HG02798 (cell line): ENCODE results near the gene SLC24A3.

Experiments
- ATAC-seq: cut with Tn5 transposase; IDR thresholded peaks from one replicate; pipeline ENCODE4 v1.9.1; 2021; ENCODE audit warnings: mild to moderate bottlenecking; ENCODE audit not compliant: unreplicated experiment, poor library complexity

SLC24A3 gene

DNA sequence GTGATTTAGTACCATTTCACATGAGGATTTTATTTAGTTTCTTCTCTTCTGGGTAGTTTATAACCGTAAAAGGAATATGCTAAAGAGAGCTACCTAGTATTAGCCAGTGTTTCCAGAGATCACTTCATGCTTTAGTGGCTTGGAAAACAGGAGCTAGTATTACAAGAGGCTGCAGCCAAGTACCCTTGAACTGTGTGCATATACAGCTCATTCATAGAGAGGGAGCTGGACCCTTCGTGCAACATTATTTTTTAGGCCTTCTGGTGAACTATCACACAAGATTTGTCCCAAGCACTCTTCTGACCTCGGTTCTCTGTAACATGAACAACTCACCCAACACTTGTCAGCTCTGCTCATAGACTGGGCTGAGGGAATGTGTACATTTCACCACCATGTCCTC, 470.7 kb downstream of the SLC24A3 start:
- no peak for ATAC-seq

DNA sequence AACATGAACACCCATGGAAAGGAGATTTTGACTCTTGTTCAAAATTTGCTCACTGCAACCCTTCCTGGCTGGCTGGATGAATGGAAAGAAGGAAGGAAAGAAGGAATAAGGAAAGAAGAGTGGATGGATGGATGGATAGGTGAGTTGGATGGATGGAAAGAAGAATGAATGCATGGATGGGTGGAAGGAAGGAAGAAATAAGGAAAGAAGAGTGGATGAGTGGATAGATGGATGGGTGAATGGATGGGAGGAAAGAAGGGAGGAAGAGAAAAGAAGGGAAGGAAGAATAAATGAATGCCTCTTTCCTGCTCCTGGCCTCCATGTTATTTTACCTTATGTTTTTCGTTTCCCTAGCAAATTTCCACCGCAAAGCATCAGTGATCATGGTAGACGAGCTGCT, 471.4 kb downstream of the SLC24A3 start:
- no peak for ATAC-seq

DNA sequence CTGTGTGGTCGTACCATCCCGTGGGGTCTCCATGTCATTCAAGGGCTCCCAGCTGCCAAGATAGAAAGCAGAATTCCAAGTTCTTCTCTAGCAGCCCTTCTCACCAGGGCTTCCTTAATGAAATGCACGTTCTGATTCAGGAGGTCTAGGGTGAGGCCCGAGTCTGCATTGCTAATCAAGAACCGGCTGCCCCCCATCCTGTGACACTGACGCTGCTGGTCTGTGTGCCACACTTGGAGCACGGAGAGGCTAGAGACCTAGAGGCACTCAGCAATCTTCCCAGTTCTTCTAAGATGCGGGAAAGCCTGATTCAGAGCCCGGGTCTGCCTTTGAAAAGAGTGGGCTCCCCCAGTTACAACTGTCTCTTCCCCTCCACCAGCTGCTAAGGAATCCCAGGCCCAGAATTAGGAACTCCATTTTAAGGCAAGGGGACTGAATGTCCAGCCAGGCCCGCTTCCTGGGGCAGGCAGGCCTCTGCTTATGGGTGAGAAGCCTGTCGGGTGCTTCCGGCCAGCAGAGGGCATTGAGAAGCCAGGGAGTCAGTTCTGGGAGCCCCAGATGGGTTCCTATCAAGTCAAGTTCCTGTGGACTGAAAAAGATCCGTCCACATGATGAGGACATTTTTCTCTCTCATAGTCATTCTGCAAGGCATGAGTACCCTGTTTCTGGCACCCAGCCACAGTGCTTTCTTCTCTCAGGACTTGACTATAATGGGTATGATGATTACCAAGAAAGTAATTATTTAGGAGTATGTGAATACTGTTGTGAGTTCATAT, 475.8 kb downstream of the SLC24A3 start:
- no peak for ATAC-seq

DNA sequence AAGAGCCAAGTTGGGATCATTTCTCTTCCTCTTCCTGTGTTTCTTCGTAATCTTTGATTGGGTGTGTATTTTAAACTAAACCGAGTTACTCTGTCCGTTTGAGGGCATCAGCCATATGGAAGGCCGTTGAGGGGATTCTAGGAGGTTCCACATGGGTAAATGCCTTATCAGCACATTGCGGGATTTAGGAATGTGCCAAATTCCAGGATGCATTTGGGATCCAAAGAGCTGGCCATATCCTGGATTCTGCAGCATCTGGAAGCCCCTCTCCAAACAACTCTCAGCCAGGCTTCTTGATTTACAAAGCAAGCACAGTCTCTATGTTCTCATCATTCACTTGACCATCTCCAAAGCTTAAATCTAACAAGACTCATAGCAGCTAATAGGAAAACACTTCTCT, 478.0 kb downstream of the SLC24A3 start:
- no peak for ATAC-seq

DNA sequence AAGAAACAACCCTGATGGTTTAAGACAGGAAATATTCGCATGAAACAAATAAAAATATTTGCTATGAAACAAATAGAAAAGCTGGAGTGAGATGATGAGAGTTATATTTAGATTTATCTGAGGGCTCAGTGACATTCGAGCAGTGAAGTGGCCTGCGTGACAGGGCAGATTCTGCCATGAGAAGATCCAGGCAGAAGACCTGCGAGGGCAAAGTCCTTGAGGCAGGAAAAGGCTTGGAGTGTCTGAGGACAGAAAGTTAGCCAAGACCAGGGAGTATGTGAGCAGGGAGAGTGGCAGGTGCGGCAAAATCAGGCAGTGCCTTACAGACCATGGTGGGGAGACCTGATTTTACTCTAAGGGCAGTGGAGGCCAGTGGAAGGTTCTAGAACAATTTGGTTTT, 478.7 kb downstream of the SLC24A3 start:
- no peak for ATAC-seq

DNA sequence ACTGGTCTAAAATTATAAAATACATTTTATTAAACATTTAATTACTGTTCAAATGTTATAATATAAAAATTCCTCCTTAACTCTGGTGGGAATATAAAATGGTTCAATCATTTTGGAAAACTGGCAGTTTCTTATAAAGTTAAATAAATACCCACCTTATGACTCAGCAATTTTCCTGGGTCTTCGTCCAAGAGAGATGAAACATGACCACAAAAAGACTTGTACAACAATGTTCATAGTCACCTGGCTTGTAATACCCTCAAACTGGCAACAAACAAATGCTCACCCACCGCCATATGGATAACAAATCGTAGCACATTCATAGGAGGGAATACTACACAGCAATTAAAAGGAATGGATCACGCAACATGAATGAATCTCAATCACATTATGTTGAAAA, 479.7 kb downstream of the SLC24A3 start:
- no peak for ATAC-seq

DNA sequence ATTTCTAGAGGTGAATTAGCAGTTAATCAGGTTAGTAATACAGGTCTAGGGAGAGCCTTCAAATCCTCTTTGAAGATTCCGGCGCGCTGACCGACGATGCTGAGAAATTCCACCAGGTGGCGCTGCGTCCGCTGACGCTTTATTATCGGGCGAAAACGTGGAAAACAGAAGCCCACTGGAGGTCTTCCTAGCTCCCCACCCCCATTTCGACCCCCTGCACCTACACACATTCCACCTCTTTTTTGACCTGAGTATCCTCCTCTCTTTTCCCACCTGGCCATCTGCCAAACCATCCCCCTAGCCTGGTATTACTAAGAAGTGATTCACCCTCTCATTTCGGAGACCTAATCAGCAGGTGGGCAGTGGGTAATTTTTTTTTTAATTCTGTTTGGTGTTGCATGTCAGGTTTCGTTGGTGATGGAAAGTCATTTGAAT, 480.3 kb downstream of the SLC24A3 start:
- ATAC-seq, result no peak

DNA sequence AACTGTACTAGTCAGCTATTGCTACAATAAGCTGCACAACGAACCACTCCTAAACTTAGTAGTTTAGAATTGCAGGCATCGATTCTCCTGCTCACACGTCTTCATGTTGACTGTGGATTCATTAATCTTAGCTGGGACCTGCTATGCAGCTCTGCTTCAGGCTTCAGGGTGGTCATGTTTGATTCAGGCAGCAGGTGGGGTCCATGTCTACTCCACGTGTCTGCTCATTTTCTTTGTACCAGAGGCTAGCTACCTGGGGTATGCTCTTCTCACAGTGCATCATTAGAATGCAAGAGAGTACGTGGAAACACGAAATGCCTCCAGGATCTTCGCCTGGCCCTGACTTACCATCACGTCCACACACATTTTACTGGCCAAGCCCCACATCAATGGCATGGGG, 481.1 kb downstream of the SLC24A3 start:
- no peak for ATAC-seq

DNA sequence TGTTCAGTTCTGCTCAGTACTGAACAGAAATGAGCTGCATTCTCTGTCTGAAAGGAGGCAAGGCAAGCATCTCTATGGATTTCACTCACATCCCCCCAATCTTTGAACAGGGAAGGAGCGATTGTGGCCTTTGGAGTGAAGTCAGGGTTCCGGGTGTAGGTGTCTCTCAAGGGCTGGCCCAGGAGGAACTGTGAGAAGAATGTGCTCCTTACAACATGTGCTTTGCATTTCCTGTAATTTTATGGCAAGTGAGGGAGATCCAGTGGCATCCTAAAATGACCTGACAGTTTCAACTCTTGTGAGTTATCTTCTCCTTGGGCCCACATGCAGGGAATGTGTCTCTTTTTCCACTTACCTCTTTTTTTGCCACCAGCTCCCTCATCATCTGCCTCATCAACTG, 482.6 kb downstream of the SLC24A3 start:
- no peak for ATAC-seq

DNA sequence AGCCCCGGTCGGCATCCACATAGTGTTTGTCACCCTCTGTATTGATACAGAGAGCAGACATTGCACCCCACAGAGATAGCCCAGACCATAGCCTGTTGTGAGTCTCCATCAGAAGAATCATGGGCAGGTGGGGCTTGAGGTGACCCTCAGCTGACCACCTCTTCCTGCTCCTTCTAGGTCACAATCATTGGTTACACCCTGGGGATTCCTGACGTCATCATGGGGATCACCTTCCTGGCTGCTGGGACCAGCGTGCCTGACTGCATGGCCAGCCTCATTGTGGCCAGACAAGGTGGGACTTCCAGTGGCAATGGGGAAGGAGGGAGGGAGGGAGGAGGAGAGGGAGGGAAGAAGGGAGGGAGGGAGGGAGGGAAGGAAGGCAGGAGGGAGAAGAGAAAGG, 484.2 kb downstream of the SLC24A3 start:
- no peak for ATAC-seq

DNA sequence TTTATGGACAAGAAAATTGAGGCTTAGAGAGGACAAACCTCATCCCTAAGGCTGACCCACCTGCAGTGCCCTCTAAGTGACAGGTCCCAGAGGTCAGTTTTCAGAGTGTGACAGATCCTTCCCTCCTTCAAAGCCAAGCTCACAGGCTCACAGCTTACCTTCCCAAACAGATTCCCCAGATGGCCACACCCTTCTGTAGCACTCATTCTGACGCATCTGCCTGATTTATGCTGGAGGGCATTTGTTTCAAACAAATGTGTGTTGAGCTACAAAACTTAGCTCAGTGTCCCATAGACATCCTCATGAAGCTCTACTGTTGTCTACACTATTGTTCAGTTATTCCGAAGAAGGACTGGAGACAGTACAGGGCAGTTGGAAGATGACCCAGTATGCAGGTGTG, 485.0 kb downstream of the SLC24A3 start:
- ATAC-seq, result no peak

DNA sequence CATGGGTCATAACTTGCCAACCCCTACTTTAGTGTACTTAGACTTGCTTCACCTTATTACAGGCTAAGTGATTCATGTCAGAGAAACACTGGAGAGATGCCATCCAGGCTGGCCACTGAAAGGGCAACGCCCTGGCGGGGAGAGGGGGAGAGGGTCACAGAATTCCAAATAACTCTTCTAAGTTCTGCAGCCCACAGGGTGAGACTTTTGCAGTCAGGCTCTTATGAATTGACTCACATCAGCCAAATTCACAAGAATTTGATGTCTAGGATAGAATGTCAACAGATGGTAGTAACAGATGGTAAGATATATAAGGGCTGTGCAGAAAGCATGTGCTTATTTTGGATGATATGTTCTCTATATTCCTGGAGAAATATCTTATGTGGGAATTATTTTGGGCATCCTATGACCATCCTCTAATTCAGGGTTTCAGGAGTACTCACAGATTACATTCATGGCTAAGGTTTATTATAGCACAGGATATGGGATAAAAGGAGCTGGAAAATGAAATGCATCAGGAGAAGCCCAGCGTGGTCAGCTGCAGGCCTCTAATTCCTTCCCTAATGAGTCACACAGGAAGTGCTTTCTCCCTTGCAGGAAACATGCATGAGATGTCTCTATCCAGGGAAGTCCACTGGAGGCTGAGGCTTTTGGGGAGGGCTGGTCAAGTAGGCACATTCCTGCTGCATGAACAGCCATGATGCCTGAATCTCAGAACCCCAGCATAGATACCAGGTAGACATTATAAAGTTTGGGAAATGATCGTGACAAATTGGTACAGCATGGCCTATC, 486.9 kb downstream of the SLC24A3 start:
- no peak for ATAC-seq

DNA sequence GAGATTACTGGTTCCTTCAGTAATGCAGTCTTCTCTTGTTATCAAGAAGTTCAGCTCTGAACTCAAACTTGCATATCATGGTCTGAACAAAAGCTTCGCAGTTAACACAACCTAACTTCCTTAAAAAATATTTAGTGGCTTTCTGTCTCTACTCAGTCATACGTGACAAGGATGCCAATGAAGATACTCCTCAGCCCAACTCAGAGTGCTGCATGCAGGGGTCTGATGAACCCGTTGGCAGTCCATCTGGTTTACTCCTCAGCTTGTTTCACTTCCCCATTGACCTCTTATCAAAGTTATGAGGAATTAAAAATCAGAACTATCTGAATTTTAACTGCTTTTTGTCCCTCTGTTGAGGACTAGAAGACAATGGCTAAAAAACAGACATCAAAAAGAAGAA, 489.0 kb downstream of the SLC24A3 start:
- no peak for ATAC-seq

DNA sequence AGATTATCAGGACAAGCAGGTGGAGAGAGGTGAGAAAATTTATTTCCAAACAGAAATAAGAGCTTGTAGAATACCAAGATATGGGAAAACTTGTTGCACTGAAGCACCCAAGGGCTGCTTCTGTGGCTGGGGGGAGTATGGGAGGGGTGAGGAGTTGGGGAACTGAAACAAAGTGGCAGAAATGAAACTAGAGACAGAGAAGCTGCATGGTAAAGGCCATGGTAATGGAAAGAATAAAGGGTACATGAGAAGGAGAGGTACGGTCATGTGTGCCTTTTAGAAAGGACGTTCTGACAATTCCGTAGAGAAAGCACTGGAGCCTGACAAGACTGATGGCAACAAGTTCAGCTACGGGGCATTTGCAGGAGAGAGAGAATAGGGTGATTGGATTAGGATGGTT, 494.0 kb downstream of the SLC24A3 start:
- peak; percentile 52 for ATAC-seq

DNA sequence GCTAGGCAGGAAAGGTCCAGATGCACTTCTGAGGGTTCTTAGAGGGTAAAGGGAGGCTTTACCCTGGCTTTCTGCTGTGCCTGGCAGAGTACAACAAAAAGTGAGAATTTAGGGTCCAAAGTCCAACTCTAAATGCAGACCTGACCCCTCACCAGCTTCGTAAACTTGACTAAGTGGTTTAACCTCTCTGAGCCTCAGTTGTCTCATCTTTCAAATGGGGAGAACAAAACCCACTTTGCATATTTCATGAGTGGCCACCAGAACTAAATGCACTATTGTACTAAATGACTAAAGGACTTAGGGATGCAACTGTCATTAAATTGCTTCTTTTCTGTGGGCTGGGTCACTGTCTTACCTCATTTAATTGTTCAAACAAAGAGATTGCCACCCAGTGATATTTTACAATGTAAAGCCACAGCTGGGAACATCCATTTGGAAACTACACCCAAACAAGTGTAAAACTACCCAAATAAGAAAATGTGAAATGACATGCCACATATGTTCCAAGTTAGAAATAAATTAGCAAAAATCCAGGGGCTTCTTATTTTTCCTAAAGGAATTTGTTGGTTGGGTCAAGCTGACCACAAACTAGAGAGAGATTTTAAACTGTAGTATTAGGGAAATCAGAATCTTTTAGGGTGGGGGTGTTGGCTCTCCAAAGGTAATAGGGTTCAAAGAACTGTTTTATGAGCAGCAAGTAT, 497.3 kb downstream of the SLC24A3 start:
- ATAC-seq, result no peak

DNA sequence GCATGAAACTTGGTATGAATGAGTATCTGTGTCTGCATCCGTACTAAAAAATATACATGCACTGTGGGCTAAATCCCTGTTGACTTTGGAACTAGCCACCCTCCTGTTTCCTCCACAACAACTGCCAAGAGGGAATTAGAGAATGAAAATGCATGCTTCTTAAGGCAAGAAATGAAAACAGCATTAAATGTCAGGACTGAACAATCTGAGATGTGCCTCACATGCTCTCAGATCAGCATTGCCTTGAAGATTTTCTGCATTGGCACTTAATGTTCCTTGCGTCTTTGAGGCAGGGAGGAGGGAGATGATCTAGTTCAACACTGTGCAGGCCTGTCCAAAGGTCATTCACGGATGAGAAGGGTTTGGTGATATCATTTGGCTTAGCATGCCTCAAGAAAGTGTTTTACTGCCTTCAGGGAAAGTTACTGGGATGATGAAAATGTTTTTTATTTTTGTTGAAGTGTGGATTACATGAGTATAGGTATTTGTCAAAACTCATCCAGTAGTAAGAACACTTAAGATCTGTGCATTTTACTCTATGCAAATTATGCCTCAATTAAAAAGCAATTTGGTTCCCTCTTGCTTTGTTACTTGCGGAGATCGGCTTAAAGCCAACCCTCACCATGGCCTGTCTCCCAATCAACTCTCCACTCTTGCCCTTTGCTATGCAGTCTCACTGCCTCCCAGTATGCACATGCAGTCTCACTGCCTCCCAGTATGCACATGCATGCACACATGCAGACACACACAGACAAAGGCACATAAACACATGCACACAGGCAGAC, 498.1 kb downstream of the SLC24A3 start:
- no peak for ATAC-seq

DNA sequence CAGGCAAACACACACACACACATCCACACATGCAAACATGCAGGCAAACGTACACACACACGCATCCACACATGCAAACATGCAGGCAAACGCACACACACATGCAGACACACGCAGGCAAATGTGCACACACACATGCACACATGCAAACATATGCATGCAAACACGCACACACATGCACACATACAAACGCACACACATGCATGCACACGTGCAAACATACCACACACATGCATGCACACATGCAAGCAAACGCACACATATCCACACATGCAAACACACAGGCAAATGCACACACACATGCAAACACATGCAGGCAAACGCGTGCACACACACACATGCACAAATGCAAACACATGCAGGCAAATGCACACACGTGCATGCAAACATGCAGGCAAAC, 498.7 kb downstream of the SLC24A3 start:
- ATAC-seq, result no peak

DNA sequence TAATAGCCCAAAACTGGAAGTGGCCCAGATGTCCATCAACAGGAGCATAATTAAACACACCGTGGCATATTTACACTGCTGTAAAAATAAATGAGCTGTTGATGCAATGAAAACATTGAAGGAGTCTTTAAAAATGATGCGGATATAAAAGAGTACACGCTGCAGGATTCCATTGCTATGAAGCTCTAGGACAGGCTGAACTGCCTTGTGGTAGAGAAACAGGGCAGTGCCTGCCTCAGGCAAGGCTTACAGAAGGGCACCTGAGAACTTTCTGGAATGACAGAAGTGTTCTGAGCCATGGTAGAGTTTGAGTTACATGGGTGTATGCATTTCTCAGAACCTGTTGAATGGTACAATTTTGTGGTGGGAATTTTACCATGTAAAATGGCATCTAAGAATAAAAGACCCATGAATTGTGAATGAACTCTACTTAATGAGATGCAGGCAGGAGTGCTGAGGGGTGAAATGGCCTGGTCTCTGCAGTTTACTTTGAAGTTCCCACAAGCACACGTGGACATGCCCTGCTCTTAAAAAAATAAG, 500.3 kb downstream of the SLC24A3 start:
- ATAC-seq, result no peak

DNA sequence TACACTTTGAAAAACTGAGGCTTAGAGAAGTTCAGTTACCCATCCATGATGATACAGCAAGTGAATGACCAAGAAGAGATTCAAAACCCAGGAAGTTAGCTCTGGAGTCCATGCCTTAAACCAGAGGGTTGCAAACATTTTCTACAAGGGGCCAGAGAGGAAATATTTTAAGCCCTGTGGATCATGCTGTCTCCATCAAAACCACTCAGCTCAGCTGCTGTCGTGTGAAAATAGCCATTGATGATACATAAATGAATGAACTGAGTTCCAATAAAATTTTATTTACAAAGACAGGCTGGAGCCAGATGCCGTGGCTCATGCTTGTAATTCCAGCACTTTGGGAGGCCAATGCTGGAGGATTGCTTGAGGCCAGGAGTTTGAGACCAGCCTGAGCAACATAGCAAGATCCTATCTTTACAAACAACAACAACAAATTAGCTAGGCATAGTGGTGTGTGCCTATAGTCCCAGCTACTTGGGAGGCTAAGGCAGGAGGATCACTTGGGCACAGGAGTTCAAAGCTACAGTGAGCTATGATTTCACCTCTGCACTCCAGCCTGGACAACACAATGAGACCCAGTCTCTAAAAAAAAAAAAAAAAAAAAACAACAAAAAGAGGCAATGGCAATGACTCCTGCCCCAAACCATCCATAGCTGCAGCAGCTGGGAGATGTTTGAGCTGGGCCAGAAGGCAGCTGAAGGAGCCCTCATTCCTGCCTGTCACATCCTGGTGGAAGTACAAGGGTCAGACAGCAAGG, 501.6 kb downstream of the SLC24A3 start:
- ATAC-seq, result no peak

DNA sequence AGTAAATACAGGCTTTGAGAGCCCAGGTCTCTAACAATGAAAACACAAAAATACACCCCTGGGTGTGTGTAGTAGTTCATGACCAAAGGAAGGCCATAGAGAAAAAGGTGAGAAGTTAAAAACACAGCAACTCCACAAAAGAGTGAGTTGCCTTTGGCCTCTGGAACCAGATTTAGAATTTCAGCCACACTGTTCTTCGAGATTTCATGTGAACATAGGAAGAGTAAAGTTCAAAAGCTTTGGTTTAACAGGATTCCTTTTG, 502.1 kb downstream of the SLC24A3 start:
- no peak for ATAC-seq
